ENCODE results near the gene DENND1C. TPM values are rescaled to one million over a fixed set of nuclear protein-coding genes. Genes with fewer than 3 reads are reported as not detected.

Gene DENND1C
- total RNA-seq, 2 donors from 2014 or later: 2.7 to 3.9 TPM

- TF ChIP-seq CTCF (IDR thresholded peaks at IDR 0.05): no peak
- Histone ChIP-seq H3K27ac (no peak overlapping the region), H3K4me1 (ENCODE audit: control insufficient read depth in 1 of 2, low read depth in 2 of 2) (peaks cover 0 to 12% of the 10 kb centered on the region in 2 donors), H3K4me3 (no peak overlapping the region), H3K27me3 (replicated peaks; ENCODE audit: insufficient read depth) (no peaks in the 10 kb centered on the region), H3K36me3 (no peaks in the 10 kb centered on the region), H3K9me3 (no peaks in the 10 kb centered on the region)
- no peak for DNase-seq (ENCODE audit: low spot score)
- ATAC-seq (ENCODE audit: insufficient number of reproducible peaks, low FRiP score, low read depth): no peak
Measured at GRCh38 chr19:6473647-6474046, 7.9 kb downstream of the DENND1C start.

- ATAC-seq (ENCODE audit: insufficient number of reproducible peaks, low FRiP score, low read depth) (no peak), DNase-seq (ENCODE audit: low spot score) (no peak)
- no peaks in the 10 kb centered on the region for H3K9me3 ChIP-seq
- no peaks in the 10 kb centered on the region for H3K27me3 ChIP-seq (replicated peaks; ENCODE audit: insufficient read depth)
- peaks cover 0 to 12% of the 10 kb centered on the region in 2 donors for H3K4me1 ChIP-seq (ENCODE audit: control insufficient read depth in 1 of 2, low read depth in 2 of 2)
- H3K27ac ChIP-seq: no peak overlapping the region
- no peak overlapping the region for H3K4me3 ChIP-seq
- TF ChIP-seq CTCF (IDR thresholded peaks at IDR 0.05): no peak
- no peaks in the 10 kb centered on the region for H3K36me3 ChIP-seq
Measured at GRCh38 chr19:6472713-6473112, 8.9 kb downstream of the DENND1C start.

DNA sequence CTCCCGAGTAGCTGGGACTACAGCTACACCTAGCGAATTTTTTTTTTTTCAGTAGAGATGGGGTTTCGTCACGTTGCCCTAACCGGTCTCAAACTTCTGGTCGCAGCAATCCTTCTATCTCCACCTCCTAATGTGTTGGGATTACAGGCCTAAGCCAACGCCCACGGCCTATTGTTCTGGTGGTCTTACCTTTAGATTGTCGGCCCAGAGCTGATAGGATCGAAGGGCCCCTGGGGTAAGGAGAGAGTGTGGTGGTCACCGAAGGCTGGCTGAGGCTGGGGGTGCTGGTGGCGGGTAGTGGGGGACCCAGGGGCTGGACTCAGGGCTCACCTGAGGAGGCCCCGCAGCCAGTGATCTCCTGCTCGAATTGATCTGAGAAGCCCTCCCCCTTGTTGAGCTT is 10.5 kb downstream of the DENND1C start:
- Histone ChIP-seq H3K27me3 (replicated peaks; ENCODE audit: insufficient read depth) (no peaks in the 10 kb centered on the region), H3K36me3 (no peaks in the 10 kb centered on the region), H3K27ac (no peak overlapping the region), H3K9me3 (no peaks in the 10 kb centered on the region), H3K4me3 (no peak overlapping the region), H3K4me1 (ENCODE audit: control insufficient read depth in 1 of 2, low read depth in 2 of 2) (peaks cover 0 to 4% of the 10 kb centered on the region in 2 donors)
- DNase-seq (ENCODE audit: low spot score) (no peak), ATAC-seq (ENCODE audit: insufficient number of reproducible peaks, low FRiP score, low read depth) (no peak)
- TF ChIP-seq CTCF (IDR thresholded peaks at IDR 0.05): no peak

GRCh38 chr19:6470173-6470572 is 11.4 kb downstream of the DENND1C start:
- Histone ChIP-seq H3K27ac (no peak overlapping the region), H3K4me1 (ENCODE audit: control insufficient read depth in 1 of 2, low read depth in 2 of 2) (no peaks in the 10 kb centered on the region), H3K27me3 (replicated peaks; ENCODE audit: insufficient read depth) (no peaks in the 10 kb centered on the region), H3K36me3 (no peaks in the 10 kb centered on the region), H3K9me3 (no peaks in the 10 kb centered on the region), H3K4me3 (no peak overlapping the region)
- TF ChIP-seq CTCF (IDR thresholded peaks at IDR 0.05): no peak
- DNase-seq (ENCODE audit: low spot score) (no peak), ATAC-seq (ENCODE audit: insufficient number of reproducible peaks, low FRiP score, low read depth) (no peak)

DNA sequence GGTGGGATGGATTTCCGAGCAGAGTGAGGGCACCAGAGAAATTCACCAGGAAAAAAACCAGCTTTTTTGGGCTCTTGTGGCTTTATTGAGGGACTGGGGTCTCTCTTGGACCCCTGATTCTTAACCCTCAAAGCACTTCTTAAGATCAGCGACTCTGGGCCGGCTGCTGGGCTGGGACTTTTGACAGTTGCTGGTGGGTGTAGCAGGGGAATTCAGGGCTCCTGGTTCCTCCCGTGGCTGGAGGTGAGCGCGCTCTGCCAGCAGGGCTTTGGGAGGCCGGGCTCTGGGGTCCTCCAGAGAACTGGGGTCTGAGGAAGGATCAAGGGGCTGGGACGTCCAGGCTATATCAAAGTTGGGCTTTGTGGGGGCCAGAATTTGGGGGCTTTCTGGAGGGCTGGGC is 14.2 kb downstream of the DENND1C start:
- no peak overlapping the region for H3K27ac ChIP-seq
- no peaks in the 10 kb centered on the region for H3K27me3 ChIP-seq (replicated peaks; ENCODE audit: insufficient read depth)
- no peak overlapping the region for H3K4me3 ChIP-seq
- no peak for ATAC-seq (ENCODE audit: insufficient number of reproducible peaks, low FRiP score, low read depth)
- TF ChIP-seq CTCF (IDR thresholded peaks at IDR 0.05): no peak
- DNase-seq (ENCODE audit: low spot score): no peak
- no peaks in the 10 kb centered on the region for H3K36me3 ChIP-seq
- H3K9me3 ChIP-seq: no peaks in the 10 kb centered on the region
- no peaks in the 10 kb centered on the region for H3K4me1 ChIP-seq (ENCODE audit: control insufficient read depth in 1 of 2, low read depth in 2 of 2)

Measured in thoracic aorta (tissue), 2 donors.